Measurements from ENCODE around the gene MMP24OS.

Gene MMP24OS

GRCh38 chr20:35297155-35297554, 19.2 kb upstream of the MMP24OS start:
- 76 to 95% methylated on average over 3 to 7 of the region's 8 CpGs for WGBS, 2 experiments (ENCODE audit: insufficient coverage in 2 of 2)
- no peak overlapping the region for H3K4me3 ChIP-seq (ENCODE audit: extremely low read depth, insufficient read depth, low read length, poor library complexity, severe bottlenecking)
- no peaks in the 10 kb centered on the region for H3K9me3 ChIP-seq (ENCODE audit: control insufficient read depth, low read length)
- H3K4me1 ChIP-seq (ENCODE audit: control insufficient read depth, insufficient read depth, low read length, poor library complexity, severe bottlenecking) = no peaks in the 10 kb centered on the region
- H3K27ac ChIP-seq (ENCODE audit: low read depth, low read length, severe bottlenecking) = no peak overlapping the region
- H3K36me3 ChIP-seq (ENCODE audit: control insufficient read depth, insufficient read depth, low read length) = no peaks in the 10 kb centered on the region

GRCh38 chr20:35296101-35296554, 18.2 kb upstream of the MMP24OS start:
- Histone ChIP-seq H3K27ac (ENCODE audit: low read depth, low read length, severe bottlenecking) (no peak overlapping the region), H3K4me3 (ENCODE audit: extremely low read depth, insufficient read depth, low read length, poor library complexity, severe bottlenecking) (no peak overlapping the region), H3K9me3 (ENCODE audit: control insufficient read depth, low read length) (no peaks in the 10 kb centered on the region), H3K36me3 (ENCODE audit: control insufficient read depth, insufficient read depth, low read length) (no peaks in the 10 kb centered on the region), H3K4me1 (ENCODE audit: control insufficient read depth, insufficient read depth, low read length, poor library complexity, severe bottlenecking) (no peaks in the 10 kb centered on the region)
- WGBS, 2 experiments (ENCODE audit: insufficient coverage in 2 of 2) = 82 to 92% methylated on average over 8 to 9 of the region's 9 CpGs

GRCh38 chr20:35295674-35296073, 17.8 kb upstream of the MMP24OS start:
- Histone ChIP-seq H3K27ac (ENCODE audit: low read depth, low read length, severe bottlenecking) (no peak overlapping the region), H3K36me3 (ENCODE audit: control insufficient read depth, insufficient read depth, low read length) (no peaks in the 10 kb centered on the region), H3K4me3 (ENCODE audit: extremely low read depth, insufficient read depth, low read length, poor library complexity, severe bottlenecking) (no peak overlapping the region), H3K9me3 (ENCODE audit: control insufficient read depth, low read length) (no peaks in the 10 kb centered on the region), H3K4me1 (ENCODE audit: control insufficient read depth, insufficient read depth, low read length, poor library complexity, severe bottlenecking) (no peaks in the 10 kb centered on the region)
- 86 to 95% methylated on average over 4 to 7 of the region's 8 CpGs for WGBS, 2 experiments (ENCODE audit: insufficient coverage in 2 of 2)

GRCh38 chr20:35295058-35295457, 17.1 kb upstream of the MMP24OS start:
- H3K9me3 ChIP-seq (ENCODE audit: control insufficient read depth, low read length) = no peaks in the 10 kb centered on the region
- no peak overlapping the region for H3K4me3 ChIP-seq (ENCODE audit: extremely low read depth, insufficient read depth, low read length, poor library complexity, severe bottlenecking)
- no peaks in the 10 kb centered on the region for H3K4me1 ChIP-seq (ENCODE audit: control insufficient read depth, insufficient read depth, low read length, poor library complexity, severe bottlenecking)
- WGBS, 2 experiments (ENCODE audit: insufficient coverage in 2 of 2) = 88 to 94% methylated on average over 6 to 7 of the region's 8 CpGs
- H3K27ac ChIP-seq (ENCODE audit: low read depth, low read length, severe bottlenecking) = no peak overlapping the region
- H3K36me3 ChIP-seq (ENCODE audit: control insufficient read depth, insufficient read depth, low read length) = no peaks in the 10 kb centered on the region

GRCh38 chr20:35294293-35294685, 16.4 kb upstream of the MMP24OS start:
- WGBS, 2 experiments (ENCODE audit: insufficient coverage in 2 of 2) = 77 to 79% methylated on average over 3 of the region's 5 CpGs
- Histone ChIP-seq H3K36me3 (ENCODE audit: control insufficient read depth, insufficient read depth, low read length) (no peaks in the 10 kb centered on the region), H3K27ac (ENCODE audit: low read depth, low read length, severe bottlenecking) (no peak overlapping the region), H3K4me3 (ENCODE audit: extremely low read depth, insufficient read depth, low read length, poor library complexity, severe bottlenecking) (no peak overlapping the region), H3K4me1 (ENCODE audit: control insufficient read depth, insufficient read depth, low read length, poor library complexity, severe bottlenecking) (no peaks in the 10 kb centered on the region), H3K9me3 (ENCODE audit: control insufficient read depth, low read length) (no peaks in the 10 kb centered on the region)

GRCh38 chr20:35293303-35294292, 15.7 kb upstream of the MMP24OS start:
- no peak overlapping the region for H3K4me3 ChIP-seq (ENCODE audit: extremely low read depth, insufficient read depth, low read length, poor library complexity, severe bottlenecking)
- H3K36me3 ChIP-seq (ENCODE audit: control insufficient read depth, insufficient read depth, low read length) = no peaks in the 10 kb centered on the region
- H3K4me1 ChIP-seq (ENCODE audit: control insufficient read depth, insufficient read depth, low read length, poor library complexity, severe bottlenecking) = no peaks in the 10 kb centered on the region
- H3K27ac ChIP-seq (ENCODE audit: low read depth, low read length, severe bottlenecking) = no peak overlapping the region
- WGBS, 2 experiments (ENCODE audit: insufficient coverage in 2 of 2) = 97 to 98% methylated on average over 12 to 16 of the region's 19 CpGs
- H3K9me3 ChIP-seq (ENCODE audit: control insufficient read depth, low read length) = no peaks in the 10 kb centered on the region

- Histone ChIP-seq H3K4me3 (ENCODE audit: extremely low read depth, insufficient read depth, low read length, poor library complexity, severe bottlenecking) (no peak overlapping the region), H3K36me3 (ENCODE audit: control insufficient read depth, insufficient read depth, low read length) (no peaks in the 10 kb centered on the region), H3K27ac (ENCODE audit: low read depth, low read length, severe bottlenecking) (no peak overlapping the region), H3K9me3 (ENCODE audit: control insufficient read depth, low read length) (no peaks in the 10 kb centered on the region), H3K4me1 (ENCODE audit: control insufficient read depth, insufficient read depth, low read length, poor library complexity, severe bottlenecking) (no peaks in the 10 kb centered on the region)
- WGBS, 2 experiments (ENCODE audit: insufficient coverage in 2 of 2) = 86 to 88% methylated on average over 12 to 19 of the region's 23 CpGs
These were observed 14.8 kb upstream of the MMP24OS start for GRCh38 chr20:35292504-35293285.

- WGBS, 2 experiments (ENCODE audit: insufficient coverage in 2 of 2) = 92 to 93% methylated on average over 16 to 37 of the region's 40 CpGs
- H3K4me3 ChIP-seq (ENCODE audit: extremely low read depth, insufficient read depth, low read length, poor library complexity, severe bottlenecking) = no peak within 1 kb of the TSS
- H3K27ac ChIP-seq (ENCODE audit: low read depth, low read length, severe bottlenecking) = no peak within 1 kb of the TSS
- no peaks in the 10 kb centered on the region for H3K4me1 ChIP-seq (ENCODE audit: control insufficient read depth, insufficient read depth, low read length, poor library complexity, severe bottlenecking)
- no peaks in the 10 kb centered on the region for H3K9me3 ChIP-seq (ENCODE audit: control insufficient read depth, low read length)
- no peaks in the 10 kb centered on the region for H3K36me3 ChIP-seq (ENCODE audit: control insufficient read depth, insufficient read depth, low read length)
These were observed 14.0 kb upstream of the MMP24OS start, which contains the start of gene FAM83C for GRCh38 chr20:35291654-35292503. TSS of gene FAM83C (minus strand) at chr20:35292425. CDS start at chr20:35292304, 121 bp downstream.

- no peaks in the 10 kb centered on the region for H3K36me3 ChIP-seq (ENCODE audit: control insufficient read depth, insufficient read depth, low read length)
- WGBS, 2 experiments (ENCODE audit: insufficient coverage in 2 of 2) = 86 to 92% methylated on average over 4 to 5 of the region's 7 CpGs
- H3K9me3 ChIP-seq (ENCODE audit: control insufficient read depth, low read length) = no peaks in the 10 kb centered on the region
- no peaks in the 10 kb centered on the region for H3K4me1 ChIP-seq (ENCODE audit: control insufficient read depth, insufficient read depth, low read length, poor library complexity, severe bottlenecking)
- no peak overlapping the region for H3K27ac ChIP-seq (ENCODE audit: low read depth, low read length, severe bottlenecking)
- no peak overlapping the region for H3K4me3 ChIP-seq (ENCODE audit: extremely low read depth, insufficient read depth, low read length, poor library complexity, severe bottlenecking)
These were observed 13.0 kb upstream of the MMP24OS start for GRCh38 chr20:35290887-35291417.
